HepG2 (cell line): ENCODE data around the gene RETN. TPM values are rescaled to one million over a fixed set of nuclear protein-coding genes. Genes with fewer than 3 reads are reported as not detected.
A peak's percentile ranks its signal among the peaks of the same experiment; 100 is the strongest.

ENCODE experiments used
- ATAC-seq: fragments of 200-7000 bp; cut with Tn5 transposase; 3 replicates; pipeline ENCODE4 v1.9.1; 2020; ENCODE audit warnings: mild to moderate bottlenecking, moderate library complexity
- BruUV-seq: library from RNA; stranded (reverse); fragments of 400-500 nt; replicated peaks from 2 replicates; lab custom pipeline; 2021; lab: Mats Ljungman, UMichigan
- CTCF ChIA-PET: fragments of 300-600 bp; formaldehyde crosslinking; extraction: SDS; loops from one replicate; lab custom pipeline; 2021; ENCODE audit warnings: low total read pairs, inconsistent platforms, low intra/inter-chr PET ratio; lab: Yijun Ruan, JAX
- POLR2A ChIA-PET: fragments of 350-600 bp; sonication (Branson Sonifier 250); formaldehyde crosslinking; loops from one replicate; lab custom pipeline; 2020; ENCODE audit warnings: antibody characterized with exemption, inconsistent platforms; lab: Yijun Ruan, JAX
- DNase-seq: peaks from one replicate; pipeline ENCODE4 v3.0.0-alpha.2; 2015; ENCODE audit warnings: low spot score
- FAIRE-seq: peaks from 3 replicates; lab custom pipeline; 2011; peaks lifted over from hg19 to GRCh38; lab: Jason Lieb, UNC
- H2AFZ ChIP-seq: one replicate; pipeline ENCODE4 v1.6.1; 2011; ENCODE audit warnings: low read length, inconsistent platforms
- H3K27ac ChIP-seq: fragments of 300-600 bp; 3 replicates; pipeline ENCODE4 v1.8.0; 2011; ENCODE audit warnings: mixed run types, mild to moderate bottlenecking, mixed read lengths, low read length, inconsistent platforms; ENCODE audit not compliant: insufficient read depth; ENCODE audit errors: extremely low read length
- H3K27me3 ChIP-seq, 2 experiments: fragments of 200-600 bp in 1 of 2; 2 replicates in 1 of 2; 3 replicates in 1 of 2; pipeline versions ENCODE4 v1.6.0 to v1.8.0; 2011; ENCODE audit warnings: low read length in 2 of 2, mild to moderate bottlenecking in 2 of 2, moderate library complexity in 2 of 2, inconsistent platforms in 1 of 2; ENCODE audit not compliant: insufficient read depth in 2 of 2, control insufficient read depth in 1 of 2
- H3K36me3 ChIP-seq, 2 experiments: fragments of 200-600 bp in 1 of 2; replicated peaks in 1 of 2; 2 replicates in 1 of 2; 3 replicates in 1 of 2; pipeline versions ENCODE4 v1.5.1 to v1.8.0; 2011; ENCODE audit warnings: low read length in 2 of 2, inconsistent platforms in 1 of 2; ENCODE audit not compliant: insufficient read depth in 2 of 2, control insufficient read depth in 1 of 2
- H3K4me1 ChIP-seq: 2 replicates; pipeline ENCODE4 v1.5.1; 2012; ENCODE audit warnings: low read length, inconsistent platforms; ENCODE audit not compliant: insufficient read depth
- H3K4me2 ChIP-seq: 2 replicates; pipeline ENCODE4 v1.6.0; 2011; ENCODE audit warnings: low read depth, low read length, inconsistent platforms
- H3K4me3 ChIP-seq, 3 experiments: fragments of 200-600 bp in 1 of 3; sonication (generic), shearing (Covaris generic) in 1 of 3; replicated peaks in 1 of 3; 2 replicates each; pipeline ENCODE4 v1.5.1; 2011 to 2016; ENCODE audit warnings: low read length in 3 of 3, inconsistent platforms in 2 of 3, low read depth in 2 of 3, mild to moderate bottlenecking in 2 of 3, control low read depth in 1 of 3, mixed read lengths in 1 of 3; ENCODE audit not compliant: insufficient read depth in 1 of 3
- H3K79me2 ChIP-seq: one replicate; pipeline ENCODE4 v1.6.1; 2011; ENCODE audit warnings: low read length, inconsistent platforms; ENCODE audit not compliant: insufficient read depth
- H3K9ac ChIP-seq: 2 replicates; pipeline ENCODE4 v1.6.0; 2011; ENCODE audit warnings: mild to moderate bottlenecking, low read depth, low read length, inconsistent platforms; ENCODE audit not compliant: insufficient read depth
- H3K9me3 ChIP-seq: 2 replicates; pipeline ENCODE4 v1.5.1; 2012; ENCODE audit warnings: mild to moderate bottlenecking, low read length
- H4K20me1 ChIP-seq: 2 replicates; pipeline ENCODE4 v1.6.0; 2011; ENCODE audit warnings: inconsistent platforms, mild to moderate bottlenecking, low read length, moderate library complexity; ENCODE audit not compliant: insufficient read depth
- MTA1 ChIP-seq: sonication (generic); formaldehyde crosslinking; IDR thresholded peaks from 2 replicates; pipeline ENCODE4 v1.4.0; 2020; ENCODE audit warnings: missing genetic modification reagents, mild to moderate bottlenecking, borderline replicate concordance
- ZNF121 ChIP-seq: sonication (generic); formaldehyde crosslinking; IDR thresholded peaks from 2 replicates; pipeline ENCODE4 v1.5.0; 2020; ENCODE audit warnings: mild to moderate bottlenecking, missing genetic modification reagents
- ZNF24 ChIP-seq: fragments of 450-650 bp; IDR thresholded peaks from 2 replicates; pipeline ENCODE4 v1.6.1; 2017; ENCODE audit warnings: antibody characterized with exemption, mild to moderate bottlenecking
- WGBS: methylation state at CpG from one replicate; pipeline ENCODE4 v1.1.6; 2017; ENCODE audit warnings: low lambda C conversion rate; 5-methylcytosine and 5-hydroxymethylcytosine counted together
- in situ Hi-C: cut with HindIII; loops from 2 replicates; pipeline ENCODE4 v1.10.0; 2017; ENCODE audit warnings: low pct_unique_long_range_greater_than_20kb; ENCODE audit not compliant: extremely low pct_ligation_motif_present
- intact Hi-C: fragments of 100-400 bp; cut with micrococcal nuclease; formaldehyde crosslinking; loops from one replicate; pipeline ENCODE4 v1.10.0; 2022; ENCODE audit not compliant: unreplicated experiment
- polyA plus RNA-seq, 8 experiments: library from polyadenylated mRNA; depleted of rRNA in 3 of 8; stranded (reverse) in 7 of 8; unstranded in 1 of 8; fragments of >200 nt; fragmentation: Illumina TruSeq in 4 of 8; extraction: Trizol in 4 of 8; gene quantifications; 2 replicates each; pipeline versions ENCODE4 v1.2.1 to v1.2.3, GENCODE V29; 2011 to 2016; ENCODE audit warnings: low read depth in 4 of 8, missing spikeins in 1 of 8, mixed read lengths in 1 of 8; ENCODE audit not compliant: insufficient read depth in 1 of 8
- total RNA-seq, 5 experiments: library from RNA; depleted of rRNA; stranded (reverse); fragments of >200 nt; fragmentation: Illumina TruSeq; extraction: Trizol; gene quantifications; 2 replicates each; pipeline ENCODE4 v1.2.3, GENCODE V29; 2016; ENCODE audit warnings: low read depth in 1 of 5
- TF ChIP-seq, protein P1 (sequence below): sonication (generic); formaldehyde crosslinking; IDR thresholded peaks from 2 replicates; pipeline ENCODE4 v1.4.0; 2020; ENCODE audit warnings: missing genetic modification reagents

RETN gene
- total and polyA plus RNA-seq, 2 of the 13 experiments (the other 11 are each of a cell fraction or from before 2014, with no cell fraction given): not detected

DNA sequence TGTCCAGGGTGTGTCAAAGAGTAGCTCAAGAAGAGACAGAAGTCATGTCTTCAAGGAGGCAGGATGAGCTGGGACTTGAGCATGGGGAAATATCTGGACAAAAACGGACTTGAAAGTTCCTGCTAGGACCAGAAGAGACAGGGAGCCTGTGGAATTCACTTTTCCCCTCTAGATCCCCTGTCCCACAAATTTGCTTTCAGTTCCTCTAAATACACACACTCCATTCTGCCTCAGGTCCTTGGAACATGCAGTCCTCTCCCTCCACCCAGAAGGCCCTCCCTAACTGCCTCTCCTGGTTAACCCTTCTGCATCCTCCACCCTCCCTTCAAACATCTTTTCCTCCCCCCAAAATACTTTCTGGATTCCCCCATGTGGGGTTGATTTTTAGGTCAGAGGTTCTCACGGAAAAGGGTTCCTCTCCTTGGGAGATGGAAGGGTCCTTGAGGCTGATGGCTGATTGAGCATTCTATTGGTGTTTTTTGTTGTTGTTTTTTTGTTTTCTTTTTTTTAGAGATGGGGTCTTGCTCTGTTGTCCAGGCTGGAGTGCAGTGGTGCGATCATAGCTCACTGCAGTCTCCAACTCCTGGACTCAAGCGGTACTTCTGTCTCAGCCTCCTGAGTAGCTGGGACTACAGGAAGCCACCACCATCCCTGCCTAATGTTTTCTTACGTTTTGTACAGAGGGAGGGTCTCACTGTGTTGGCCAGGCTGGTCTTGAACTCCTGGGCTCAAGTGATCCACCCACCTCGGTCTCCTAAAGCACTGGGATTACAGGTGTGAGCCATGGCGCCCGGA is 6.9 kb upstream of the RETN start:
- Histone ChIP-seq H3K9me3 (no peaks in the 10 kb centered on the region), H3K4me2 (no peak overlapping the region), H4K20me1 (no peaks in the 10 kb centered on the region), H3K27ac (no peak overlapping the region), H3K79me2 (no peaks in the 10 kb centered on the region), H2AFZ (no peak overlapping the region), H3K9ac (no peak overlapping the region), H3K36me3 (no peaks in the 10 kb centered on the region), H3K4me3 (no peak overlapping the region), H3K4me1 (peaks cover 7% of the 10 kb centered on the region), H3K27me3 (peaks cover 0 to 3% of the 10 kb centered on the region in 2 experiments; a peak in 2 of 5 replicates)
- WGBS: 52% methylated on average over 8 of the region's 8 CpGs
- ATAC-seq: no peak
- ChIA-PET CTCF (no interaction called here), POLR2A (no interaction called here)
- no peak for FAIRE-seq
- BruUV-seq: no TSS peak
- no peak for TF ChIP-seq ZNF24
- TF ChIP-seq, protein P1, sequence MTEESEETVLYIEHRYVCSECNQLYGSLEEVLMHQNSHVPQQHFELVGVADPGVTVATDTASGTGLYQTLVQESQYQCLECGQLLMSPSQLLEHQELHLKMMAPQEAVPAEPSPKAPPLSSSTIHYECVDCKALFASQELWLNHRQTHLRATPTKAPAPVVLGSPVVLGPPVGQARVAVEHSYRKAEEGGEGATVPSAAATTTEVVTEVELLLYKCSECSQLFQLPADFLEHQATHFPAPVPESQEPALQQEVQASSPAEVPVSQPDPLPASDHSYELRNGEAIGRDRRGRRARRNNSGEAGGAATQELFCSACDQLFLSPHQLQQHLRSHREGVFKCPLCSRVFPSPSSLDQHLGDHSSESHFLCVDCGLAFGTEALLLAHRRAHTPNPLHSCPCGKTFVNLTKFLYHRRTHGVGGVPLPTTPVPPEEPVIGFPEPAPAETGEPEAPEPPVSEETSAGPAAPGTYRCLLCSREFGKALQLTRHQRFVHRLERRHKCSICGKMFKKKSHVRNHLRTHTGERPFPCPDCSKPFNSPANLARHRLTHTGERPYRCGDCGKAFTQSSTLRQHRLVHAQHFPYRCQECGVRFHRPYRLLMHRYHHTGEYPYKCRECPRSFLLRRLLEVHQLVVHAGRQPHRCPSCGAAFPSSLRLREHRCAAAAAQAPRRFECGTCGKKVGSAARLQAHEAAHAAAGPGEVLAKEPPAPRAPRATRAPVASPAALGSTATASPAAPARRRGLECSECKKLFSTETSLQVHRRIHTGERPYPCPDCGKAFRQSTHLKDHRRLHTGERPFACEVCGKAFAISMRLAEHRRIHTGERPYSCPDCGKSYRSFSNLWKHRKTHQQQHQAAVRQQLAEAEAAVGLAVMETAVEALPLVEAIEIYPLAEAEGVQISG (CRISPR knock-in tag): no peak
- no peak for TF ChIP-seq MTA1 (CRISPR knock-in tag)
- TF ChIP-seq ZNF121 (CRISPR knock-in tag): 0 out of 2 replicates have a peak, but pooled peaks have one; percentile 19
- intact Hi-C loops (no loop called here), in situ Hi-C loops (no loop called here)
- DNase-seq: no peak
